HG02870 (cell line): ENCODE results near the gene ABHD12.
A peak's percentile ranks its signal among the peaks of the same experiment; 100 is the strongest.

ENCODE experiments used
- ATAC-seq: cut with Tn5 transposase; IDR thresholded peaks from one replicate; pipeline ENCODE4 v1.9.1; 2021; ENCODE audit warnings: mild to moderate bottlenecking, moderate library complexity; ENCODE audit not compliant: unreplicated experiment

Gene ABHD12

GRCh38 chr20:25309395-25310267 lies 81.0 kb downstream of the ABHD12 start:
- ATAC-seq = no peak

GRCh38 chr20:25308671-25309394 lies 81.8 kb downstream of the ABHD12 start:
- ATAC-seq = no peak

- ATAC-seq = no peak
These were observed 82.5 kb downstream of the ABHD12 start for GRCh38 chr20:25308083-25308491.

- no peak for ATAC-seq
These were observed 83.4 kb downstream of the ABHD12 start for GRCh38 chr20:25306991-25307903.

GRCh38 chr20:25304025-25304549 lies 86.5 kb downstream of the ABHD12 start:
- ATAC-seq = no peak

- no peak for ATAC-seq
These were observed 87.2 kb downstream of the ABHD12 start for GRCh38 chr20:25303292-25304024.

GRCh38 chr20:25302596-25302995 lies 88.0 kb downstream of the ABHD12 start:
- ATAC-seq = no peak

GRCh38 chr20:25301357-25301920 lies 89.2 kb downstream of the ABHD12 start:
- no peak for ATAC-seq

- ATAC-seq = no peak
These were observed 90.0 kb downstream of the ABHD12 start for GRCh38 chr20:25300496-25301170.

GRCh38 chr20:25299806-25300205 lies 90.8 kb downstream of the ABHD12 start:
- ATAC-seq = no peak

- ATAC-seq = peak; percentile 59
These were observed 93.3 kb downstream of the ABHD12 start for GRCh38 chr20:25297141-25297905.

GRCh38 chr20:25296094-25297093 lies 94.2 kb downstream of the ABHD12 start:
- ATAC-seq = peak; percentile 15

GRCh38 chr20:25295386-25296093 lies 95.1 kb downstream of the ABHD12 start:
- no peak for ATAC-seq

- peak; percentile 39 for ATAC-seq
These were observed 95.9 kb downstream of the ABHD12 start for GRCh38 chr20:25294459-25295385.

GRCh38 chr20:25293910-25294458 lies 96.7 kb downstream of the ABHD12 start:
- no peak for ATAC-seq
